HG02973 (cell line): ENCODE measurements around the gene ZMYND12.

ENCODE experiments used
- ATAC-seq: cut with Tn5 transposase; IDR thresholded peaks from one replicate; pipeline ENCODE4 v1.9.1; 2021; ENCODE audit warnings: moderate library complexity; ENCODE audit not compliant: unreplicated experiment

Gene ZMYND12

GRCh38 chr1:42392967-42393848, 62.6 kb downstream of the ZMYND12 start:
- no peak for ATAC-seq

DNA sequence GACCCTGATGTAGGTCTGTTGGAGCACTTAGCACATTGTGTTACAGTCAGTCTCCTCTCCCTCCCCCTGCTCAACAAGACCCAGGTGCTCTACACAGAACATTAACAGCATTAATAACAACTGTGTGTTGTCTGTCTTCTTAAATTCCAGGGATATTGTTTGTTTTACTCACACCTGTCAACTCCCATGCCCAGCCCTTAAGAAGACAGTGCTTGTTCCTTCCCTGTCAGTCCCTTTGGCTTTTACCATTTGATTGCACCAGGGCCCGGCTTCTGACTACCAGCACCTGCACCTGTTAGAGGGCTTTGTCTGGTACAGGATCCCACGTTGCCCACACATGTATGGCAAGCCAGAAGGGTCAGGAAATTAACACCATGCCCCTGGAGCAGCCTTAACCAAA, 63.6 kb downstream of the ZMYND12 start:
- ATAC-seq, result no peak

DNA sequence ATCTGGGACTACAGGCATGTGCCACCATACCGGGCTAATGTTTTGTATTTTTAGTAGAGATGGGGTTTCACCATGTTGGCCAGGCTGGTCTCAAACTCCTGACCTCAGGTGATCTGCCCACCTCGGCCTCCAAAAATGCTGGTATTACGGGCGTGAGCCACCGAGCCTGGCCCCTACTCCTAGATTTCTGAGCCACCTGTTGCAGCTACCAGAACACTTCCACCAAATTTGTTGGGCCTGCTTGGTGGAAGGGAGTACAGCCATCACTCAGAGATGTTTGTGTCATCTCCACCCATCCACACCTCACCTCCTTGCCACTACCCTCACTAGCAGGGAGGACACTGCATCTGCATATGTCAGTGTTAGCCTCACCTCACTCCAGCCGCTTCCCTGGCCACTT, 69.8 kb downstream of the ZMYND12 start:
- ATAC-seq, result no peak

GRCh38 chr1:42385283-42385682, 70.5 kb downstream of the ZMYND12 start:
- ATAC-seq, result no peak

DNA sequence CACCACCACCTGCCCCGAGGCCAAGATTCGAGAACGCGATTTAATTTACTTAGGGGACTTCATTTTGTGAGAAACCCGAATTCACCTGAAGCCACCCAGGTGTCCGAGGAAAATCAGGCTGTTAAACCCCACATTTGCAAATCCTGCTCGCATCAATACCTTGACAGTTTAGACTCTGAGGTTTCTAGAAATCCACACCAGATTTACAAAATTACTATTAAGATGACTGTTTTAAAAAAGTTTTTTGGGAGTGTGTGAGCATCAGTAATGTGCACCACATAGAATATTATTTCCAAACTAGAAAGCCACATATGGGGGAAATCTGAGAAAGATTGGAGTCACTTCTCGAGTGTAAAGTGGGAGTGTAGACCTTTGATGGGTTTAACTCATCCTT, 74.5 kb downstream of the ZMYND12 start:
- no peak for ATAC-seq

DNA sequence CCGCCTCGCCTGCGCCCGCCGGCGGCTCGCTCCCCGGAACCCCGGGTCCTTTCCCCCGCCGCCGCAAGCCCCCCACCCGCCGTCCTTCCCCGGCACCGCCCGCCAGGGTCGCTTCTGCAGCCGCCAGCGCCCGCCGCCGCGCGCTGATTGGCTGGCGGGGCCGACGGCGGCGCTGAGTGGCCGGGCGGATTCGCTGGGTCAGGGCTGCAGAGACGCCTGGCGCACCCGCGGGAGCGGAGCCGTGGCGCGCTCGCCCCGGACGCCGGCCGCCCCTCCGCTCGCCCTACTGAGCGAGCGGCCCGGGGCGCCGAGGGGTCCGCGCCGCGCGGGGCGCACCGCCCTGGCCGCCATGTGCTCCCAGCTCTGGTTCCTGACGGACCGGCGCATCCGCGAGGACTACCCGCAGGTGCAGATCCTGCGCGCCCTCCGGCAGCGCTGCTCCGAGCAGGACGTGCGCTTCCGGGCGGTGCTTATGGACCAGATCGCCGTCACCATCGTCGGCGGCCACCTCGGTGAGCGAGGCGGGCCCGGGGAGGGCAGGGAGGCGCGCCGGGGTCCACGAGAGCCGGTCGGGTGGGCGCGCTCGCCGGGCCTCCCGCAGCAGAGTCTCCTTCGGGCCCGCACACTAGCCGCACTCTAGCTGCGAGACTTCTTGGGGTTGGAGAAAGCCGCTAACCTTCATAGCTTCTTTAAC, 75.1 kb downstream of the ZMYND12 start, which contains the start of gene RIMKLA:
TSS of gene RIMKLA (plus strand) at position 207 of the 694 bp plus-strand sequence. CDS start at position 350, 143 bp downstream.
- no peak for ATAC-seq
